MCF 10A (cell line): ENCODE measurements around the gene U2AF2. TPM values are rescaled to one million over a fixed set of nuclear protein-coding genes. Genes with fewer than 3 reads are reported as not detected.

Experiments
- BruUV-seq: library from RNA; stranded (reverse); fragments of 400-500 nt; replicated peaks from 2 replicates; lab custom pipeline; 2021; lab: Mats Ljungman, UMichigan
- CTCF ChIA-PET: fragments of 300-600 bp; sonication (Branson Sonifier 250); formaldehyde crosslinking; extraction: SDS; loops from one replicate; lab custom pipeline; 2021; ENCODE audit warnings: antibody characterized with exemption, inconsistent platforms; lab: Yijun Ruan, JAX
- POLR2A ChIA-PET: fragments of 300-600, 350-650 bp; sonication (Branson Sonifier 250); formaldehyde crosslinking; extraction: SDS; loops from one replicate; lab custom pipeline; 2020; ENCODE audit warnings: antibody characterized with exemption, inconsistent platforms; lab: Yijun Ruan, JAX
- DNase-seq: peaks from one replicate; pipeline ENCODE4 v3.0.0-alpha.2; 2018; ENCODE audit not compliant: unreplicated experiment
- H3K27ac Mint-ChIP-seq: one replicate; pipeline ENCODE4 v1.8.0; 2022; ENCODE audit warnings: mild to moderate bottlenecking, low read depth, mixed read lengths; ENCODE audit not compliant: unreplicated experiment
- H3K27me3 Mint-ChIP-seq: one replicate; pipeline ENCODE4 v1.8.0; 2022; ENCODE audit warnings: mixed read lengths; ENCODE audit not compliant: insufficient read depth, unreplicated experiment
- H3K36me3 Mint-ChIP-seq: one replicate; pipeline ENCODE4 v1.8.0; 2022; ENCODE audit warnings: mild to moderate bottlenecking, moderate library complexity, mixed read lengths; ENCODE audit not compliant: insufficient read depth, unreplicated experiment
- H3K4me1 Mint-ChIP-seq: one replicate; pipeline ENCODE4 v1.8.0; 2022; ENCODE audit warnings: mixed read lengths; ENCODE audit not compliant: insufficient read depth, unreplicated experiment
- H3K4me3 Mint-ChIP-seq: one replicate; pipeline ENCODE4 v1.8.0; 2022; ENCODE audit warnings: mild to moderate bottlenecking, moderate library complexity, mixed read lengths; ENCODE audit not compliant: unreplicated experiment
- H3K9me3 Mint-ChIP-seq: one replicate; pipeline ENCODE4 v1.8.0; 2022; ENCODE audit warnings: mixed read lengths; ENCODE audit not compliant: unreplicated experiment
- intact Hi-C: fragments of 100-400 bp; cut with micrococcal nuclease; formaldehyde crosslinking; loops from 2 replicates; pipeline ENCODE4 v1.14.1; 2022
- total RNA-seq: library from RNA; stranded (reverse); gene quantifications from 2 replicates; pipeline ENCODE4 v1.2.3, GENCODE V29; 2022
- TF ChIP-seq, protein P1 (sequence below): fragments of 200-600 bp; IDR thresholded peaks from one replicate; pipeline ENCODE4 v1.8.0; 2022; ENCODE audit warnings: antibody characterized with exemption, mild to moderate bottlenecking; ENCODE audit not compliant: unreplicated experiment

The U2AF2 gene
- total RNA-seq, 1 experiment from 2014 or later: 280 TPM

GRCh38 chr19:55606471-55606787 lies 48.4 kb upstream of the U2AF2 start:
- Mint-ChIP-seq H3K27ac (peak overlapping the region; percentile 83), H3K27me3 (no peaks in the 10 kb centered on the region), H3K36me3 (peaks cover 32% of the 10 kb centered on the region), H3K4me3 (peak overlapping the region; percentile 84), H3K4me1 (peaks cover 40% of the 10 kb centered on the region), H3K9me3 (no peaks in the 10 kb centered on the region)
- ChIA-PET CTCF (interaction anchor here (0.7 to 4.5 kb wide), 25 partner anchors 12 to 466 kb away, joined by 3 to 32 read pairs (median 5); partner anchors contain the start of genes ZNF628 and ZNF784), POLR2A (interaction anchor here (0.7 to 2.2 kb wide), 13 partner anchors 11 to 267 kb away, joined by 4 to 15 read pairs (median 6); partner anchors contain the start of genes ISOC2, KMT5C, U2AF2 and ZNF579)
- TF ChIP-seq, protein P1, sequence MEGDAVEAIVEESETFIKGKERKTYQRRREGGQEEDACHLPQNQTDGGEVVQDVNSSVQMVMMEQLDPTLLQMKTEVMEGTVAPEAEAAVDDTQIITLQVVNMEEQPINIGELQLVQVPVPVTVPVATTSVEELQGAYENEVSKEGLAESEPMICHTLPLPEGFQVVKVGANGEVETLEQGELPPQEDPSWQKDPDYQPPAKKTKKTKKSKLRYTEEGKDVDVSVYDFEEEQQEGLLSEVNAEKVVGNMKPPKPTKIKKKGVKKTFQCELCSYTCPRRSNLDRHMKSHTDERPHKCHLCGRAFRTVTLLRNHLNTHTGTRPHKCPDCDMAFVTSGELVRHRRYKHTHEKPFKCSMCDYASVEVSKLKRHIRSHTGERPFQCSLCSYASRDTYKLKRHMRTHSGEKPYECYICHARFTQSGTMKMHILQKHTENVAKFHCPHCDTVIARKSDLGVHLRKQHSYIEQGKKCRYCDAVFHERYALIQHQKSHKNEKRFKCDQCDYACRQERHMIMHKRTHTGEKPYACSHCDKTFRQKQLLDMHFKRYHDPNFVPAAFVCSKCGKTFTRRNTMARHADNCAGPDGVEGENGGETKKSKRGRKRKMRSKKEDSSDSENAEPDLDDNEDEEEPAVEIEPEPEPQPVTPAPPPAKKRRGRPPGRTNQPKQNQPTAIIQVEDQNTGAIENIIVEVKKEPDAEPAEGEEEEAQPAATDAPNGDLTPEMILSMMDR: no peak
- no TSS peak for BruUV-seq
- intact Hi-C loops: loop anchor here (1.0 to 5.0 kb wide), 3 partner anchors 18 to 1414 kb away; partner anchors contain the start of genes TSEN34 and ZNF784
- no peak for DNase-seq

DNA sequence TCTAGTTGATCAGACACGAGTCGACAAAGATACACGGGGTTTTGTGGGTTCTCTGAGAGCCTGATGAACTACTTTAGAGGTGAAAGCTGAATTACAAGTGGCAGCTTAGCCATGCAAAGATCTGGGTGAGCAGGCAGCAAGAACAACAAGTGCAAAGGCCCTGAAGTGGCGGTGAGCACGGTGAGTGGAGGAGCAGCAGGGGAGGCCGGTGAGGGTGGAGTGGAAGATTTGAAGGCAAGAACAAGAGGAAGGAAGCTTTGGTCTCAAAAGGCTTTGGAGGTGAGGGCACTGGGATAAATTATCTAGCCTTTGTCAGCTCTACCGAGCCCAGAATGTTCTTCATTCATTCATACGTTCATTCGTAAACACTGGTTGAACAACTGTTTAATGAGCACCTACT lies 48.0 kb upstream of the U2AF2 start:
- CTCF ChIA-PET: interaction anchor here (0.7 to 4.5 kb wide), 24 partner anchors 11 to 392 kb away, joined by 3 to 32 read pairs (median 6); partner anchors contain the start of genes ZNF628 and ZNF784
- peaks cover 32% of the 10 kb centered on the region for H3K36me3 Mint-ChIP-seq
- peaks cover 36% of the 10 kb centered on the region for H3K4me1 Mint-ChIP-seq
- H3K9me3 Mint-ChIP-seq: no peaks in the 10 kb centered on the region
- DNase-seq: no peak
- TF ChIP-seq, protein P1: no peak
- POLR2A ChIA-PET: interaction anchor here (0.8 to 2.2 kb wide), 8 partner anchors 10 to 268 kb away, joined by 4 to 15 read pairs (median 8); partner anchors contain the start of genes KMT5C, U2AF2 and ZNF784
- no peaks in the 10 kb centered on the region for H3K27me3 Mint-ChIP-seq
- H3K4me3 Mint-ChIP-seq: peak overlapping the region; percentile 84
- intact Hi-C loops: loop anchor here (1.0 to 5.0 kb wide), 3 partner anchors 17 to 1415 kb away; partner anchors contain the start of genes TSEN34 and ZNF784
- H3K27ac Mint-ChIP-seq: peak overlapping the region; percentile 83
- BruUV-seq: TSS peak; percentile 25

DNA sequence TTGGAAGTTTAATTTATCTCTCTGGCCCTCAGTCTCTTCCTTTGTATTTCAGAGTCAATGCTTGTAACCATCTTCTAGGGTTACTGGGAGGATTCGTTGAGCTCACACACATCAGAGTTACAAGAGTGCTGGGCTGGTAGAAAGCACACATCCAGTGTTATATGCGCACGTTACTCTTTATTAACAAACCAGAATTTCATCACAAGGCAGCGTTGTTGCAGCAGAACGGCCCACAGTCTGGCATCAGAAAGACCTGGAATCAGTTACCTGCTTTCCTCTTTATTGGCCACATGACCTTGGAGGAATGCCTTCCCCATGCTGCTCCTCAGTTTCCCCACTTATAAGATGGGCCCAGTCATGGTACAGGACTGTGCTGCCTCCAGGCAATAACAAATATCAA lies 45.5 kb upstream of the U2AF2 start:
- no peak overlapping the region for H3K27ac Mint-ChIP-seq
- POLR2A ChIA-PET: no interaction called here
- CTCF ChIA-PET: interaction anchor here (1.3 kb wide), 1 partner anchor 142 kb away, joined by 3 read pairs; no protein-coding TSS in a partner anchor

More for the DNA sequence above, 45.5 kb upstream of the U2AF2 start:
- no TSS peak for BruUV-seq
- Mint-ChIP-seq H3K27me3 (no peaks in the 10 kb centered on the region), H3K4me3 (no peak overlapping the region), H3K36me3 (peaks cover 37% of the 10 kb centered on the region), H3K4me1 (peaks cover 28% of the 10 kb centered on the region), H3K9me3 (no peaks in the 10 kb centered on the region)
- TF ChIP-seq, protein P1: no peak
- intact Hi-C loops: loop anchor here (5.0 kb wide), 1 partner anchor 1417 kb away; the partner anchor contains the start of gene TSEN34
- no peak for DNase-seq
